ENCODE measurements around the gene CADPS2.

GRCh38 chr7:122653685-122654084 is 232.6 kb downstream of the CADPS2 start:
- TF ChIP-seq CTCF (IDR thresholded peaks at IDR 0.05) (no peak), EZH2 (IDR thresholded peaks at IDR 0.05; ENCODE audit: borderline replicate concordance, insufficient read depth, low read depth, low read length, poor library complexity, severe bottlenecking) (no peak)
